SK-N-MC (cell line): Measurements from ENCODE around the gene NT5DC4.

Source experiments
- EZH2 ChIP-seq: fragments of 200-600 bp; sonication (generic); IDR thresholded peaks from one replicate; pipeline ENCODE4 v1.6.1; 2017; ENCODE audit warnings: antibody characterized with exemption
- FOXP2 ChIP-seq: optimal IDR thresholded peaks from 2 replicates; pipeline ENCODE3; 2011; ENCODE audit warnings: mild to moderate bottlenecking, moderate library complexity; ENCODE audit not compliant: insufficient read depth; ENCODE audit errors: extremely low read length, control extremely low read depth
- POLR2AphosphoS5 ChIP-seq: IDR thresholded peaks from 2 replicates; pipeline ENCODE4 v1.6.1; 2012; ENCODE audit warnings: mild to moderate bottlenecking, low read depth, low read length, borderline replicate concordance

DNA sequence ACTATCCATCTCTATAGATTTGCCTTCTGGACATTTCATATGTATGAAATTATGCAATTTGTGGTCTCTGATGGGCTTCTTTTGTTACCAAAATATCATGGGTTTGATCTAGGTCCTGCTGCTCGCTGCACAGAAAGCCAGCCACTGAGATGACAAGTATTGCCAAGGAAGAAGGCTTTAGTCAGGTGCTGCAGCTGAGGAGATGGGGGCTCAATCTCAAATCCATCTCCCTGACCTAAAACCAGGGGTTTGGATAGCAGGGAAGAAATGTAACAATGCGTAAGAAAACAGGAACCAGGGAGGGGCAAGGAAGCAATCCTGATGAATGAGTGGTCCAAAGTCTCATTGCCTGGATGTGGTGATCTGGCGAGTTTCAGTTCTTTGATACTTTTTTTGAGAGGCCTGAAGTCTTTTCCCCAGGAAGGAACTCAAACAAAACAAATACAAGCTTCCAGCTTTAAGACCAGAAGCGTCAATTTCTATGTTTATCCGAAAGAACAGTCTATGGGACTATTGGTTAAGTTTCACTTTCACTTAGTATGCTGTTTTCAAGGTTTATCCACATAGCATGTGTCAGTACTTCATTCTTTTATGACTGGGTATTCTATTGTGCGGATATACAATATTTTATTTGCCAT lies 47.0 kb downstream of the NT5DC4 start:
- TF ChIP-seq FOXP2 (no peak), POLR2AphosphoS5 (no peak), EZH2 (no peak)
